HepG2 (cell line): Measurements from ENCODE around the gene PPHLN1. TPM values are rescaled to one million over a fixed set of nuclear protein-coding genes. Genes with fewer than 3 reads are reported as not detected.

Experiments
- ATAC-seq: fragments of 200-7000 bp; cut with Tn5 transposase; 3 replicates; pipeline ENCODE4 v1.9.1; 2020; ENCODE audit warnings: mild to moderate bottlenecking, moderate library complexity
- BruUV-seq: library from RNA; stranded (reverse); fragments of 400-500 nt; replicated peaks from 2 replicates; lab custom pipeline; 2021; lab: Mats Ljungman, UMichigan
- CTCF ChIA-PET: fragments of 300-600 bp; formaldehyde crosslinking; extraction: SDS; loops from one replicate; lab custom pipeline; 2021; ENCODE audit warnings: low total read pairs, inconsistent platforms, low intra/inter-chr PET ratio; lab: Yijun Ruan, JAX
- POLR2A ChIA-PET: fragments of 350-600 bp; sonication (Branson Sonifier 250); formaldehyde crosslinking; loops from one replicate; lab custom pipeline; 2020; ENCODE audit warnings: antibody characterized with exemption, inconsistent platforms; lab: Yijun Ruan, JAX
- DNase-seq: peaks from one replicate; pipeline ENCODE4 v3.0.0-alpha.2; 2015; ENCODE audit warnings: low spot score
- FAIRE-seq: peaks from 3 replicates; lab custom pipeline; 2011; peaks lifted over from hg19 to GRCh38; lab: Jason Lieb, UNC
- H2AFZ ChIP-seq: one replicate; pipeline ENCODE4 v1.6.1; 2011; ENCODE audit warnings: low read length, inconsistent platforms
- H3K27ac ChIP-seq: fragments of 300-600 bp; 3 replicates; pipeline ENCODE4 v1.8.0; 2011; ENCODE audit warnings: mixed run types, mild to moderate bottlenecking, mixed read lengths, low read length, inconsistent platforms; ENCODE audit not compliant: insufficient read depth; ENCODE audit errors: extremely low read length
- H3K27me3 ChIP-seq, 2 experiments: fragments of 200-600 bp in 1 of 2; 2 replicates in 1 of 2; 3 replicates in 1 of 2; pipeline versions ENCODE4 v1.6.0 to v1.8.0; 2011; ENCODE audit warnings: low read length in 2 of 2, mild to moderate bottlenecking in 2 of 2, moderate library complexity in 2 of 2, inconsistent platforms in 1 of 2; ENCODE audit not compliant: insufficient read depth in 2 of 2, control insufficient read depth in 1 of 2
- H3K36me3 ChIP-seq, 2 experiments: fragments of 200-600 bp in 1 of 2; replicated peaks in 1 of 2; 2 replicates in 1 of 2; 3 replicates in 1 of 2; pipeline versions ENCODE4 v1.5.1 to v1.8.0; 2011; ENCODE audit warnings: low read length in 2 of 2, inconsistent platforms in 1 of 2; ENCODE audit not compliant: insufficient read depth in 2 of 2, control insufficient read depth in 1 of 2
- H3K4me1 ChIP-seq: 2 replicates; pipeline ENCODE4 v1.5.1; 2012; ENCODE audit warnings: low read length, inconsistent platforms; ENCODE audit not compliant: insufficient read depth
- H3K4me2 ChIP-seq: 2 replicates; pipeline ENCODE4 v1.6.0; 2011; ENCODE audit warnings: low read depth, low read length, inconsistent platforms
- H3K4me3 ChIP-seq, 3 experiments: fragments of 200-600 bp in 1 of 3; sonication (generic), shearing (Covaris generic) in 1 of 3; replicated peaks in 1 of 3; 2 replicates each; pipeline ENCODE4 v1.5.1; 2011 to 2016; ENCODE audit warnings: low read length in 3 of 3, inconsistent platforms in 2 of 3, low read depth in 2 of 3, mild to moderate bottlenecking in 2 of 3, control low read depth in 1 of 3, mixed read lengths in 1 of 3; ENCODE audit not compliant: insufficient read depth in 1 of 3
- H3K79me2 ChIP-seq: one replicate; pipeline ENCODE4 v1.6.1; 2011; ENCODE audit warnings: low read length, inconsistent platforms; ENCODE audit not compliant: insufficient read depth
- H3K9ac ChIP-seq: 2 replicates; pipeline ENCODE4 v1.6.0; 2011; ENCODE audit warnings: mild to moderate bottlenecking, low read depth, low read length, inconsistent platforms; ENCODE audit not compliant: insufficient read depth
- H3K9me3 ChIP-seq: 2 replicates; pipeline ENCODE4 v1.5.1; 2012; ENCODE audit warnings: mild to moderate bottlenecking, low read length
- H4K20me1 ChIP-seq: 2 replicates; pipeline ENCODE4 v1.6.0; 2011; ENCODE audit warnings: inconsistent platforms, mild to moderate bottlenecking, low read length, moderate library complexity; ENCODE audit not compliant: insufficient read depth
- MAX ChIP-seq: IDR thresholded peaks from 2 replicates; pipeline ENCODE4 v1.6.1; 2012; ENCODE audit warnings: inconsistent platforms
- MBNL3 ChIP-seq: fragments of 250-450 bp; sonication (Bioruptor Pico); conservative IDR thresholded peaks from 2 replicates; pipeline ENCODE4 v1.8.0; 2022; ENCODE audit warnings: mild to moderate bottlenecking, inconsistent platforms
- MLXIP ChIP-seq: sonication (generic); formaldehyde crosslinking; IDR thresholded peaks from 2 replicates; pipeline ENCODE4 v1.9.0; 2021; ENCODE audit warnings: missing genetic modification reagents, borderline replicate concordance
- SNRNP70 ChIP-seq: fragments of 200-400 bp; formaldehyde crosslinking; IDR thresholded peaks from 2 replicates; pipeline ENCODE4 v1.6.1; 2017; ENCODE audit warnings: mild to moderate bottlenecking, low read depth, low read length, moderate library complexity
- TFE3 ChIP-seq: IDR thresholded peaks from 2 replicates; pipeline ENCODE4 v1.6.1; 2016
- ZBTB7B ChIP-seq: sonication (generic); formaldehyde crosslinking; IDR thresholded peaks from 2 replicates; pipeline ENCODE4 v1.4.0; 2020; ENCODE audit warnings: missing genetic modification reagents
- ZMYM2 ChIP-seq: sonication (generic); formaldehyde crosslinking; IDR thresholded peaks from 2 replicates; pipeline ENCODE4 v1.8.0; 2022; ENCODE audit warnings: mild to moderate bottlenecking, missing genetic modification reagents
- ZNF460 ChIP-seq: sonication (generic); formaldehyde crosslinking; IDR thresholded peaks from 2 replicates; pipeline ENCODE4 v1.5.1; 2020; ENCODE audit warnings: missing genetic modification reagents, mild to moderate bottlenecking, borderline replicate concordance
- WGBS: methylation state at CpG from one replicate; pipeline ENCODE4 v1.1.6; 2017; ENCODE audit warnings: low lambda C conversion rate; 5-methylcytosine and 5-hydroxymethylcytosine counted together
- in situ Hi-C: cut with HindIII; loops from 2 replicates; pipeline ENCODE4 v1.10.0; 2017; ENCODE audit warnings: low pct_unique_long_range_greater_than_20kb; ENCODE audit not compliant: extremely low pct_ligation_motif_present
- intact Hi-C: fragments of 100-400 bp; cut with micrococcal nuclease; formaldehyde crosslinking; loops from one replicate; pipeline ENCODE4 v1.10.0; 2022; ENCODE audit not compliant: unreplicated experiment
- polyA plus RNA-seq, 8 experiments: library from polyadenylated mRNA; depleted of rRNA in 3 of 8; stranded (reverse) in 7 of 8; unstranded in 1 of 8; fragments of >200 nt; fragmentation: Illumina TruSeq in 4 of 8; extraction: Trizol in 4 of 8; gene quantifications; 2 replicates each; pipeline versions ENCODE4 v1.2.1 to v1.2.3, GENCODE V29; 2011 to 2016; ENCODE audit warnings: low read depth in 4 of 8, missing spikeins in 1 of 8, mixed read lengths in 1 of 8; ENCODE audit not compliant: insufficient read depth in 1 of 8
- total RNA-seq, 5 experiments: library from RNA; depleted of rRNA; stranded (reverse); fragments of >200 nt; fragmentation: Illumina TruSeq; extraction: Trizol; gene quantifications; 2 replicates each; pipeline ENCODE4 v1.2.3, GENCODE V29; 2016; ENCODE audit warnings: low read depth in 1 of 5

The PPHLN1 gene
- total and polyA plus RNA-seq, 2 of the 13 experiments (the other 11 are each of a cell fraction or from before 2014, with no cell fraction given) = 43.4 to 66.0 TPM

GRCh38 chr12:42444192-42444943 lies 118.4 kb downstream of the PPHLN1 start:
- H3K4me3 ChIP-seq = no peak overlapping the region
- peaks cover 18% of the 10 kb centered on the region for H3K4me1 ChIP-seq
- H3K9ac ChIP-seq = no peak overlapping the region
- H4K20me1 ChIP-seq = no peaks in the 10 kb centered on the region
- TF ChIP-seq ZBTB7B = no peak
- no peaks in the 10 kb centered on the region for H3K79me2 ChIP-seq
- ChIA-PET POLR2A (no interaction called here), CTCF (no interaction called here)
- H3K27me3 ChIP-seq = no peaks in the 10 kb centered on the region
- WGBS = 94% methylated on average over 7 of the region's 7 CpGs
- H3K36me3 ChIP-seq = peaks cover 9 to 32% of the 10 kb centered on the region in 2 experiments; a peak in 4 of 5 replicates
- FAIRE-seq = no peak
- intact Hi-C loops (no loop called here), in situ Hi-C loops (no loop called here)
- ATAC-seq = no peak
- no peak overlapping the region for H3K27ac ChIP-seq
- H3K9me3 ChIP-seq = no peaks in the 10 kb centered on the region
- no TSS peak for BruUV-seq
- DNase-seq = no peak
- no peak overlapping the region for H3K4me2 ChIP-seq
- H2AFZ ChIP-seq = no peak overlapping the region

DNA sequence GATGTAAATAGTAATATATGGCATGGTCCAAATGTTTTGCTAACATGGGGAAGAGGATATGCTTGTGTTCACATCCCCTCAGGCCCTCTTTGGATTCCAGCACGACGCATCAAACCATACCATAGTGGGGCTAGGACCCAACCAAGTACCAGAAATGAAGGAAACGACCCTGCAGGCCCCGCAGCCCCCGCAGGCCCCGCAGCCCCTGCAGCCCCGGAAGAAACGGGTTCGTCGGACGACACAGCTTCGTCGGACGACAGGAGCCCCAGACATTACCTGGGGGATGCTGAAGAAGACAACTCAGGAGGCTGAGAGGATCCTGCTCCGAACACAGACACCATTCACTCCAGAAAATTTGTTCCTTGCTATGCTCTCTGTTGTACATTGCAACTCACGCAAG lies 119.9 kb downstream of the PPHLN1 start:
- no TSS peak for BruUV-seq
- WGBS = 98% methylated on average over 16 of the region's 16 CpGs
- Histone ChIP-seq H3K36me3 (peaks cover 9 to 32% of the 10 kb centered on the region in 2 experiments; a peak in 4 of 5 replicates), H3K4me1 (peaks cover 17% of the 10 kb centered on the region), H3K9me3 (no peaks in the 10 kb centered on the region), H3K79me2 (no peaks in the 10 kb centered on the region), H4K20me1 (no peaks in the 10 kb centered on the region), H3K9ac (no peak overlapping the region), H3K4me2 (no peak overlapping the region), H3K27me3 (no peaks in the 10 kb centered on the region), H3K4me3 (no peak overlapping the region), H2AFZ (no peak overlapping the region), H3K27ac (no peak overlapping the region)
- intact Hi-C loops (no loop called here), in situ Hi-C loops (no loop called here)
- ATAC-seq (no peak), FAIRE-seq (no peak), DNase-seq (no peak)
- CTCF ChIA-PET = no interaction called here
- POLR2A ChIA-PET = no interaction called here
- no peak for TF ChIP-seq MBNL3
- TF ChIP-seq SNRNP70 = no peak
- TF ChIP-seq ZMYM2 (CRISPR knock-in tag) = no peak
- no peak for TF ChIP-seq MAX
- TF ChIP-seq ZNF460 (CRISPR knock-in tag) = no peak
- TF ChIP-seq TFE3 (CRISPR knock-in tag) = no peak
- TF ChIP-seq MLXIP (CRISPR knock-in tag) = no peak
